HepG2 (cell line): ENCODE measurements around the gene FANCL. TPM values are rescaled to one million over a fixed set of nuclear protein-coding genes. Genes with fewer than 3 reads are reported as not detected.

ENCODE experiments used
- ATF7-NPFF ChIP-seq: sonication (generic); formaldehyde crosslinking; IDR thresholded peaks from 2 replicates; pipeline ENCODE4 v1.8.1; 2023; ENCODE audit warnings: mild to moderate bottlenecking, low read depth, missing genetic modification reagents, moderate library complexity
- CEBPZ ChIP-seq: IDR thresholded peaks from 2 replicates; pipeline ENCODE4 v1.6.1; 2012; ENCODE audit warnings: low read length, improper control_type of control experiment
- FIP1L1 ChIP-seq: fragments of 200-400 bp; formaldehyde crosslinking; IDR thresholded peaks from 2 replicates; pipeline ENCODE4 v1.6.1; 2018; ENCODE audit warnings: low read depth, mild to moderate bottlenecking, low read length, moderate library complexity, borderline replicate concordance; ENCODE audit not compliant: insufficient read depth
- FOSL2 ChIP-seq: sonication (generic); formaldehyde crosslinking; IDR thresholded peaks from 2 replicates; pipeline ENCODE4 v1.4.0; 2020; ENCODE audit warnings: missing genetic modification reagents
- FOXJ3 ChIP-seq: sonication (generic); formaldehyde crosslinking; IDR thresholded peaks from 2 replicates; pipeline ENCODE4 v1.4.0; 2020; ENCODE audit warnings: missing genetic modification reagents, mild to moderate bottlenecking, borderline replicate concordance
- GLI4 ChIP-seq: sonication (generic); formaldehyde crosslinking; IDR thresholded peaks from 2 replicates; pipeline ENCODE4 v1.5.1; 2020; ENCODE audit warnings: missing genetic modification reagents, mild to moderate bottlenecking, moderate library complexity, borderline replicate concordance
- KAT8 ChIP-seq: IDR thresholded peaks from 2 replicates; pipeline ENCODE4 v1.6.1; 2016; ENCODE audit warnings: missing genetic modification reagents, missing compliant biosample characterization
- KLF6 ChIP-seq: IDR thresholded peaks from 2 replicates; pipeline ENCODE4 v1.8.0; 2016; ENCODE audit warnings: missing biosample characterization, missing genetic modification reagents
- POLR2A ChIP-seq, 2 experiments: IDR thresholded peaks; 2 replicates each; pipeline ENCODE4 v1.6.1; 2011; ENCODE audit warnings: low read depth in 2 of 2, low read length in 2 of 2, mild to moderate bottlenecking in 1 of 2, moderate library complexity in 1 of 2; ENCODE audit not compliant: insufficient read depth in 1 of 2
- PRDM15 ChIP-seq: sonication (generic); formaldehyde crosslinking; IDR thresholded peaks from 2 replicates; pipeline ENCODE4 v1.4.0; 2020; ENCODE audit warnings: missing genetic modification reagents
- SRSF9 ChIP-seq: fragments of 200-400 bp; formaldehyde crosslinking; IDR thresholded peaks from 2 replicates; pipeline ENCODE4 v1.6.1; 2018; ENCODE audit warnings: borderline replicate concordance, mild to moderate bottlenecking, low read depth, low read length; ENCODE audit not compliant: insufficient read depth, poor library complexity, severe bottlenecking
- STAT5B ChIP-seq: sonication (generic); formaldehyde crosslinking; IDR thresholded peaks from 2 replicates; pipeline ENCODE4 v1.4.0; 2020; ENCODE audit warnings: missing genetic modification reagents
- UBTF ChIP-seq: sonication (generic); formaldehyde crosslinking; IDR thresholded peaks from 2 replicates; pipeline ENCODE4 v1.4.0; 2020; ENCODE audit warnings: mild to moderate bottlenecking, missing genetic modification reagents
- ZBTB7B ChIP-seq: sonication (generic); formaldehyde crosslinking; IDR thresholded peaks from 2 replicates; pipeline ENCODE4 v1.4.0; 2020; ENCODE audit warnings: missing genetic modification reagents
- ZKSCAN8 ChIP-seq: IDR thresholded peaks from 2 replicates; pipeline ENCODE4 v1.6.1; 2016; ENCODE audit warnings: borderline replicate concordance, missing genetic modification reagents, missing compliant biosample characterization
- ZMYM2 ChIP-seq: sonication (generic); formaldehyde crosslinking; IDR thresholded peaks from 2 replicates; pipeline ENCODE4 v1.8.0; 2022; ENCODE audit warnings: mild to moderate bottlenecking, missing genetic modification reagents
- ZNF101 ChIP-seq: sonication (generic); formaldehyde crosslinking; IDR thresholded peaks from 2 replicates; pipeline ENCODE4 v1.4.0; 2020; ENCODE audit warnings: mild to moderate bottlenecking, low read depth, missing genetic modification reagents, borderline replicate concordance
- ZNF12 ChIP-seq: sonication (generic); formaldehyde crosslinking; IDR thresholded peaks from 2 replicates; pipeline ENCODE4 v1.5.0; 2020; ENCODE audit warnings: missing genetic modification reagents
- ZNF558 ChIP-seq: sonication (generic); formaldehyde crosslinking; IDR thresholded peaks from 2 replicates; pipeline ENCODE4 v1.9.0; 2022; ENCODE audit warnings: mild to moderate bottlenecking, missing genetic modification reagents, borderline replicate concordance
- polyA plus RNA-seq, 8 experiments: library from polyadenylated mRNA; depleted of rRNA in 3 of 8; stranded (reverse) in 7 of 8; unstranded in 1 of 8; fragments of >200 nt; fragmentation: Illumina TruSeq in 4 of 8; extraction: Trizol in 4 of 8; gene quantifications; 2 replicates each; pipeline versions ENCODE4 v1.2.1 to v1.2.3, GENCODE V29; 2011 to 2016; ENCODE audit warnings: low read depth in 4 of 8, missing spikeins in 1 of 8, mixed read lengths in 1 of 8; ENCODE audit not compliant: insufficient read depth in 1 of 8
- total RNA-seq, 5 experiments: library from RNA; depleted of rRNA; stranded (reverse); fragments of >200 nt; fragmentation: Illumina TruSeq; extraction: Trizol; gene quantifications; 2 replicates each; pipeline ENCODE4 v1.2.3, GENCODE V29; 2016; ENCODE audit warnings: low read depth in 1 of 5

FANCL gene
- total and polyA plus RNA-seq, 2 of the 13 experiments (the other 11 are each of a cell fraction or from before 2014, with no cell fraction given) = 40.7 to 66.8 TPM

- no peak for TF ChIP-seq CEBPZ
- TF ChIP-seq ZBTB7B (CRISPR knock-in tag) = peak; percentile 96
- peak; percentile 79; the same call in 1 of the 2 replicates for TF ChIP-seq ZKSCAN8 (CRISPR knock-in tag)
- peak; percentile 97 for TF ChIP-seq KAT8 (CRISPR knock-in tag)
- peak; percentile 94 to 98 for TF ChIP-seq POLR2A (IDR thresholded peaks at IDR 0.05; ENCODE audit: insufficient read depth in 1 of 2, low read depth in 2 of 2, low read length in 2 of 2)
- TF ChIP-seq ZNF12 (CRISPR knock-in tag) = peak; percentile 22; the same call in 1 of the 2 replicates
- TF ChIP-seq ZMYM2 = peak; percentile 67; the same call in 1 of the 2 replicates
- TF ChIP-seq STAT5B (CRISPR knock-in tag) = no peak
- TF ChIP-seq KLF6 (CRISPR knock-in tag) = peak; percentile 97
- peak; percentile 82; the same call in 1 of the 2 replicates for TF ChIP-seq ZNF101 (CRISPR knock-in tag)
- no peak for TF ChIP-seq SRSF9
- peak; percentile 44; the same call in 1 of the 2 replicates for TF ChIP-seq FOSL2 (CRISPR knock-in tag)
- TF ChIP-seq ATF7-NPFF = peak; percentile 97
- TF ChIP-seq FOXJ3 = peak; percentile 79
- TF ChIP-seq PRDM15 (CRISPR knock-in tag) = no peak; the same call in 1 of the 2 replicates
- peak; percentile 91 for TF ChIP-seq UBTF (CRISPR knock-in tag)
- peak; percentile 95; the same call in 1 of the 2 replicates for TF ChIP-seq ZNF558
- TF ChIP-seq GLI4 = peak; percentile 89
- peak; percentile 75; the same call in 1 of the 2 replicates for TF ChIP-seq FIP1L1
Measured at GRCh38 chr2:58240670-58241545, at the start of gene FANCL (continued).
